HEK293 (cell line): ENCODE data around the gene NUP85.

Experiments used
- SP2 ChIP-seq: fragments of 450-650 bp; formaldehyde crosslinking; IDR thresholded peaks from 2 replicates; pipeline ENCODE4 v1.5.1; 2016; ENCODE audit warnings: missing biosample characterization, missing genetic modification characterization
- TRIM28 ChIP-seq: IDR thresholded peaks from 2 replicates; pipeline ENCODE4 v1.6.1; 2011; ENCODE audit warnings: low read length, control low read depth, borderline replicate concordance
- ZNF274 ChIP-seq, 2 experiments: fragments of 200-500 bp in 1 of 2; fragments of 450-650 bp in 1 of 2; sonication (Bioruptor generic) in 1 of 2; formaldehyde crosslinking in 1 of 2; IDR thresholded peaks; 2 replicates each; pipeline versions ENCODE4 v1.5.1 to v1.6.1; 2014 to 2016; ENCODE audit warnings: borderline replicate concordance in 1 of 2, inconsistent platforms in 1 of 2, low read length in 1 of 2, missing biosample characterization in 1 of 2, missing genetic modification characterization in 1 of 2
- TF ChIP-seq, protein P1 (sequence below): fragments of 450-650 bp; formaldehyde crosslinking; IDR thresholded peaks from 2 replicates; pipeline ENCODE4 v1.5.1; 2016; ENCODE audit warnings: missing biosample characterization, missing genetic modification characterization
- TF ChIP-seq, protein P2 (sequence below): IDR thresholded peaks from 2 replicates; pipeline ENCODE4 v1.6.1; 2011; ENCODE audit warnings: mild to moderate bottlenecking, low read depth, low read length, borderline replicate concordance

DNA sequence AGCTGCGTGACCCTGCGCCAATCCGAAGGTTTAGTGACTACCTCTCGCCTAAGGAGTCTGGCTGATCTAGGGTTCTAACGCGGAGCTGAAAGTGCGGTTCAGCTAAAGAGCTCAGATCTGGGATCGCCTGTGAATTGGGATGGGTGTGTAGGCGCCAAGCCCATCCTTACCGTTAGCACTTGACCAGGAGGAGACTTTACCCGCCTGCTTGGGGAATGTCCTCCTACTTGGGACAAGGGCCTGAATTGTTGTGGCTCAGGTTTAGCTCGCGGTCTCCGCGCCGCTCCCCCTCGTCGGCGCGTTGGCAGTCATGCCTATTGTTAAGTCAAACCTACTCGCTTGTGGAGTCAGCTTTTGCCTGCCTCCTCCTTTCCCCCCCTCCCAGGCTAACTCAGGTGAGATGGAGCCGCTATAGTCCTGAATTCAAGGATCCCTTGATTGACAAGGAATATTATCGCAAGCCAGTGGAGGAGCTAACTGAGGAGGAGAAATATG is 56.7 kb downstream of the NUP85 start:
- TF ChIP-seq, protein P1, sequence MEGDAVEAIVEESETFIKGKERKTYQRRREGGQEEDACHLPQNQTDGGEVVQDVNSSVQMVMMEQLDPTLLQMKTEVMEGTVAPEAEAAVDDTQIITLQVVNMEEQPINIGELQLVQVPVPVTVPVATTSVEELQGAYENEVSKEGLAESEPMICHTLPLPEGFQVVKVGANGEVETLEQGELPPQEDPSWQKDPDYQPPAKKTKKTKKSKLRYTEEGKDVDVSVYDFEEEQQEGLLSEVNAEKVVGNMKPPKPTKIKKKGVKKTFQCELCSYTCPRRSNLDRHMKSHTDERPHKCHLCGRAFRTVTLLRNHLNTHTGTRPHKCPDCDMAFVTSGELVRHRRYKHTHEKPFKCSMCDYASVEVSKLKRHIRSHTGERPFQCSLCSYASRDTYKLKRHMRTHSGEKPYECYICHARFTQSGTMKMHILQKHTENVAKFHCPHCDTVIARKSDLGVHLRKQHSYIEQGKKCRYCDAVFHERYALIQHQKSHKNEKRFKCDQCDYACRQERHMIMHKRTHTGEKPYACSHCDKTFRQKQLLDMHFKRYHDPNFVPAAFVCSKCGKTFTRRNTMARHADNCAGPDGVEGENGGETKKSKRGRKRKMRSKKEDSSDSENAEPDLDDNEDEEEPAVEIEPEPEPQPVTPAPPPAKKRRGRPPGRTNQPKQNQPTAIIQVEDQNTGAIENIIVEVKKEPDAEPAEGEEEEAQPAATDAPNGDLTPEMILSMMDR (tag by site-specific recombination), result peak; percentile 3; the same call in 1 of the 2 replicates
- TF ChIP-seq, protein P2, sequence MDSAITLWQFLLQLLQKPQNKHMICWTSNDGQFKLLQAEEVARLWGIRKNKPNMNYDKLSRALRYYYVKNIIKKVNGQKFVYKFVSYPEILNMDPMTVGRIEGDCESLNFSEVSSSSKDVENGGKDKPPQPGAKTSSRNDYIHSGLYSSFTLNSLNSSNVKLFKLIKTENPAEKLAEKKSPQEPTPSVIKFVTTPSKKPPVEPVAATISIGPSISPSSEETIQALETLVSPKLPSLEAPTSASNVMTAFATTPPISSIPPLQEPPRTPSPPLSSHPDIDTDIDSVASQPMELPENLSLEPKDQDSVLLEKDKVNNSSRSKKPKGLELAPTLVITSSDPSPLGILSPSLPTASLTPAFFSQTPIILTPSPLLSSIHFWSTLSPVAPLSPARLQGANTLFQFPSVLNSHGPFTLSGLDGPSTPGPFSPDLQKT, result no peak
- no peak for TF ChIP-seq ZNF274 (IDR thresholded peaks at IDR 0.05; ENCODE audit: low read length)
- no peak for TF ChIP-seq ZNF274 (tag by site-specific recombination; IDR thresholded peaks at IDR 0.05; ENCODE audit: borderline replicate concordance)
- no peak for TF ChIP-seq TRIM28
- TF ChIP-seq SP2 (tag by site-specific recombination), result no peak
